Endothelial cell of umbilical vein (primary cell): ENCODE data around the gene NKD1.

Experiments
- CTCF ChIP-seq, 2 donors: IDR thresholded peaks; 1 replicate in 1 of 2; 2 replicates in 1 of 2; pipeline ENCODE4 v1.5.1; 2011; ENCODE audit warnings: low read length in 2 of 2, mild to moderate bottlenecking in 2 of 2, moderate library complexity in 2 of 2, control low read depth in 1 of 2, inconsistent platforms in 1 of 2, low read depth in 1 of 2; ENCODE audit not compliant: insufficient read depth in 1 of 2; ENCODE audit errors: extremely low read depth in 1 of 2
- FOS ChIP-seq: IDR thresholded peaks from 2 replicates; pipeline ENCODE4 v1.6.1; 2011; ENCODE audit warnings: mild to moderate bottlenecking, low read length, moderate library complexity, borderline replicate concordance; ENCODE audit not compliant: insufficient read depth
- MAX ChIP-seq: IDR thresholded peaks from 2 replicates; pipeline ENCODE4 v1.6.1; 2011; ENCODE audit not compliant: insufficient read depth, insufficient read length
- POLR2AphosphoS5 ChIP-seq: IDR thresholded peaks from 2 replicates; pipeline ENCODE4 v1.6.1; 2012; ENCODE audit warnings: low read depth, mild to moderate bottlenecking, control low read depth, low read length, moderate library complexity; ENCODE audit not compliant: insufficient read depth

- TF ChIP-seq POLR2AphosphoS5: no peak
- no peak for TF ChIP-seq MAX
- TF ChIP-seq FOS: no peak
- no peak for TF ChIP-seq CTCF (IDR thresholded peaks at IDR 0.05; ENCODE audit: extremely low read depth in 1 of 2, insufficient read depth in 1 of 2, low read depth in 1 of 2, low read length in 2 of 2)
These were observed 46.9 kb upstream of the NKD1 start for GRCh38 chr16:50501251-50501650.
